GM10847 (cell line): Measurements from ENCODE around the gene KCNN3.

Experiments
- POLR2A ChIP-seq: IDR thresholded peaks from 2 replicates; pipeline ENCODE4 v1.6.1; 2011; ENCODE audit not compliant: insufficient read length; ENCODE audit errors: extremely low read depth

KCNN3 gene

DNA sequence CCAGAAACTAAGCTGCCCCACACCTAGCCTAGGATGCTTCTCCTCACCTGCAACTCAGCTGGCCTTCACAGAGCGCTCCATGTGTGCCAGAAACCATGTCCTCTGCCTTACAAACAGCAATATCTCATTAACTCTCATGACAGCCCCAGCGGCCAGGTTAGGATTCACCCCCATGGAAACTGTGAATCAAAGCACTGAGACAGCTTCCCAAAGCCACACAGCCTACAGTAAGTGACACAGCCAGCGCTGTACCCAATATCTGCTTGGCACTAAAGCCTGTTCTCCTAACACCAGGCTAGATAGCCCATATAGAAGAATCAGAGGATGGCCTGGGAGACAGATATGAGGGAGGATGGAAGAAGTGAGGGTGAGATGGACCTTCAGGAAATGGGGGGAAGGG is 13.5 kb downstream of the KCNN3 start:
- no peak for TF ChIP-seq POLR2A

DNA sequence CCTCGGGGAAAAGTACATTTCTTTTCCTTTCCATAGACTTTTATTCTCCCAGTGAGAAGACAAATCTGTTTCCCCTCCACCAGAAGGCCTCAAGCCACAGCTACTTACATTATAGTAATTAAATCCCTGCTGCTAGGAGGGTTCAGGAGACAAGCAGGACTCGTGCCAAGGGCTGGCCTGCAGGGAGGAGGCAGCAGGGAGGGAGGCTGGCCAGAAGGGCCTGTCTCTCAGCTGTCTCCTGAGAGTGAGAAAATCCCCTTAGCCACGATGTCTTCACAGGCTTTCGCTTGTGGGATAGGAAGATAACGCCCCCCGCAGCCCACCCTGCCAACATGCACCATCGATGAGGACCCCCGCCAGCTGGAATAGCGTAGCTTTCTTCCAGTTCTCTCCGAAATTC is 14.0 kb downstream of the KCNN3 start:
- no peak for TF ChIP-seq POLR2A

DNA sequence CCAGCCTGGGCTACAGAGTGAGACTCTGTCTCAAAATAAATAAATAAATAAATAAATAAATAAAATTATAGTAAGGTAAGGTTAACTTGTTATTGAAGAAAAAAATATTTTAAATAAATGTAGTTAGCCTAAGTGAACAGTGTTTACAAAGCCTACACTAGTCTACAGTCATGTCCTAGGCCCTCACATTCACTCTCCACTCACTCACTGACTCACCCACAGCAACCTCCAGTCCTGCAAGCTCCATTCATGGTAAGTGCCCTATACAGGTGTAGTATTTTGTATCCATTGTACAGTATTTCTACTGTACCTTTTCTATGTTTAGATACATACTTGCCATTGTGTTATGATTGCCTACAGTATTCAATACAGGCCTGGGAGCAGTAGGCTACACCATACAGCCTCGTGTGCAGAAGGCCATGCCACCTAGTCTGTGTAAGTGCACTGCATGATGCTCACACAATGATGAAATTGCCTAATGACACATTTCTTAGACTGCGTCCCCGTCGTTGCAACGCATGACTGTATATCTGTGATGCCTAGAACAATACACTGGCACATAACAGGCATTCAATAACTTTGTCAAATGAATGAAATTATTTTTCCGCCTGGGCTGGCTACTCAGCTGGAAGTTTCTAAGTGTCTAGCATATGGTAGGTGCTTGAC is 14.8 kb downstream of the KCNN3 start:
- no peak for TF ChIP-seq POLR2A

DNA sequence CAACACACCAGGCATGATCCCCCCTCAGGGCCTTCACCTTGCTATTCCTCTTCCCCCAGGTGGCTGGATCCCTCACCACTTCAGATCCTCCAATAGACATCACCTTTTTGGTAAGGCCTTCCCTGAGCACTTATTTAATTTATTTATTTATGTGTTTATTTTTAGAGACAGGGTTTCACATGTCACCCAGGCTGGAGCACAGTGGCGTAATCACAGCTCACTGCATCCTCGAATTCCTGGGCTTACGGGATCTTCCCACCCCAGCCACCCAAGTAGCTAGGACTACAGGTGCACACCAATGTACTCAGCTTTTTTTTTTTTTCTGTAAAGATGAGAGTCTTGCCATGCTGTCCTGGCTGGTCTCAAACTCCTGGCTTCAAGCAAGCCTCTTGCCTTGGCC is 17.2 kb downstream of the KCNN3 start:
- no peak for TF ChIP-seq POLR2A

DNA sequence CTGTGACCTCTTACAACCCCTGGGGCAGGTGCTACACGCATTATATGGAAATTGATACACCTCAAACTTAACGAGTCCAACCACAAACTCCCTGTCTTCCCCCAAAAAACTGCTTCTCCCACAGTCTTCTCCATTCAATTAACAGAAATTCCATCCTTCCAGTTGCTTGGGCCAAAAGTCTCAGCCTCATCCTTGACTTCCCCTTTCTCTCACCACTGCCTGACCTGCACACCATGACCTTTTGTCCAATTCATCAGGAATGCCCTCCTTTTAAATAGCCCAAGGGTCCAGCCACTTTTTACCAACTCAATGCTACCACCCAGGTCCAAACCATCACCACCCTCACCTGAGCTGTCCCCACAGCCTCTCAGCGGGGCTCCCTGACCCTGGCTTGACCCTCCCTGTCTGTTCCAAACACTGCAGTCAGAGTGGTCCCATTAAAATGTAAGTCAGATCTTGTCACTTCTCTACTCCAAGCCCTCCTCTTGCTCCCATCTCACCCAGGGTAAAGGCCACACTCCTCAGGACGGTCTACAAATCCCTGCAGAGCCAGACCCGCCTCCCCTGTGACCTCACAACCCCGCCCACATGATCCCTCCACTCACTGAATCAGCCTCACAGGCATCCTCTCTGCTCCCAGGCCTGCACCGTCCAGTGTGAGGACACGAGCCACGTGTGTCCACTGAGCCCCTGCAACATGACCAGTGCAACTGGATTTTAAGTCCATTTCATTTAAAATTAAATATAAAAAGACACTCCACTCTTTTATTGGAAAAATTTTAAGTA is 18.5 kb downstream of the KCNN3 start:
- TF ChIP-seq POLR2A = no peak

DNA sequence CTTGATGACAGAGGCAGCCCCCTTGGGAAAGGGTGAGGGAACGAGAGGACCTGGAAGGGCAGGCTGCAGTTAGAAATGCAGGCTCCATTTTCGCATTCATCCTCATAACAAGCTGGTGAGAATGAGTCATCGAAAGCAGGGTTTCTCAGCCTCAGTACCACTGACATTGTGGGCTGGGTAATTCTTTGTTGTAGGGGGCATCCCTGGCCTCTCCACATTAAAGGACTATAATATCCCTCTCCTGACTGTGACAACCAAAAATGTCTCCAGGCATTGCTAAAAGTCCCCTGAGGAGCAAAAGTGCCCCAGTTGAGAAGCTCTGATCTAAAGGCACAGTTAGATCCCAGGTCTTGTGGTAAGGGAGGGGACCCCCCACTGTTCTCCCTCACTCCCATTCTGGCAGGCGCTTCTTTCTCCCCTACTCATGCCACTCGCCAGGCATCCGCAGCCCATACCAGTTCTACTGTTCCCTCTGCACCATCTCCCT is 20.4 kb downstream of the KCNN3 start:
- TF ChIP-seq POLR2A = no peak

DNA sequence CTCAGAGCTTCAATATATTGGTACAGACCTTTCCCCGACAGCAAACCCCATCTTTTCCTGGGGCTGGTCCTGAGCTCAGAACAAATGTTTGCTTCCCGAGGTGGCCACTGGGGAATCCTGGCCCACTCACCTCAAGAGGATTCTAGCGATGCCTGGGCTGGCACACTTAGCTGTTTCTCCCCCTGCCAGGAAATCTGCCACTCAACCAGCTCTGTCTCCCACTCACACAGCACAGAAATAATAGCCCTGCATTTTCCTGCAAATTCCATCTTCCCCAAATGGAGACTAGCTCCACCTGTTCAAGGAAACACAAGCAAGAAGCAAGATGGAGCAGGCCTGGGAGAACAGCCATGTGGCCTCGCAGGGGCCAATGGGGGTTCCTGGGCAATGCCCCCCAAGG is 21.1 kb downstream of the KCNN3 start:
- no peak for TF ChIP-seq POLR2A

DNA sequence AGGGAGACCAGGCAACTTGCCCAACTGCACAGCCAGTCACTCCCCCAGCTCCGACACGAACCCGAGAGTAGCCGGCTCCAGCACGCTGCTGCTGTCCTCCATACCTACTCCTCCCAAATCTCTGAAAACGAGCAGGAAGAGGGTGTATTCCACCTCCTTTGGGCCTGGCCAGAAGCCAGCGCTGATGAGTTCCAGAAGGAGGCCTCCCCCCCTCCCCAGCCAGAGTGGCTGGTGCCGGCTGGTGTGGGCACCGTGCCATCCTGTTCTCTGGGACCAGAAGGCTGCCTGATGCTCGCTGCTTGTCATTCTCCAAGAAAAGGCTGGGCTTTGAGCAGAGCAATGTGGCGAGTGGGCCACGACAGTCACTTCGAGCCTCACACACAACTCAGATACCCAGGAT is 22.2 kb downstream of the KCNN3 start:
- no peak for TF ChIP-seq POLR2A

DNA sequence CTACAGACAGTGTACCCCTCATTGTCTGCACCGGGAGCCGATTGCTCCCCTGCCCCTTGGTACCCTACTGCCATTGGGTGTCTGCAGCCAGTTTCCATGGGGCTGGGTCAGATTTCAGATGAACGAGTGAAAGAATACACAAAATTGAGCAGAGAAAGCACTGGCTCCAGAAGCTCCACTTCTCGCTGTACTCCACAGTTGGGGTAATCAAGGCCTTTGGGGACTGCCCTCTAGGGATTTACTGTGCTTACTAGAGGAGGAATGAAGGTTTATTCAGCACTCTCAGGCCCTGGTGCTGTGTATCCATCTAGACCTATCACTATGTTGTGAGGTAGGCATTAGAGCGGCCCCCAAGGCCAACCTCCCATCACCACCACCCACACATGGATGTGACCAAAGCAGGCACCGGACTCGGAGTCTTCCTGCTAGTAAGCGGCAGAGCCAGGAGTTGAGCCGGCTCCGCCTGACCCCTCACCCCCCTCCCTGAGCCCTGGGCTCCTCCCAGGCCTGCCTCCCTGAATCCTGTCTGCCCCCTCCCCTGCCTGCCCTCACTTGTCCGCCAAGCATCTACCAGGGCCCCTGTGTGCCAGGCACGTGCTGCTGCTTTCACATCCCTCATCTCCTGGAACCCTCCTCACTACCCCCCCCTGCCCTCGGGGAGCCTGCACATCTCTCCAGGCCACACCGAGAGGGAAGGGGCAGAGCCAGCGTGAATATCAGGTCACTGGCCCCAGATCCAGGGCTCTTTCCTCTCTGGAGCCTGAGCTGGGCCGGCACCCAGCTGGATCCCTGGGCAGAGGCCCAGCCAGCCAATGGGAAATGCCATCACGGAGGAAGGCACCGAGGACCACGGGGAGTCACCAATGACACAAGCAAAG is 23.3 kb downstream of the KCNN3 start:
- TF ChIP-seq POLR2A = no peak

DNA sequence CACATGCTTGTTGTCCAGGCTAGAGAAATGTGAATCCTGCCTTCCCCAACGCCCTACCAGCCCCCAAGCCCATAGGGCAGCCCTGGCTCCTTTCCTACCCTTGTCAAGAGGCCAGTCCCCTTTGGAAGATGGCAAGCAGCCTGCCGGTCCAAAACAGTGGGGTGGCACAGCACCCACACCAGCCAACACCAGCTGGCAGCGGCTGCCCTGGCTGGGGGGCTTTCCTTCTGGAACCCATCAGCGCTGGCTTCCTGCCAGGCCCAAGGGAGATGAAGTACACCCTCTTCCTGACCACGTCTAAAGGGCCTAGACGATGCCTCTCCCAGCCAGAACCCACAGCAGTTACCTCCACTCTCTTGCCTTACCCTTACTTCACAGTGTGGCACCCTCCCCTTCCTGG is 24.2 kb downstream of the KCNN3 start:
- TF ChIP-seq POLR2A = no peak

DNA sequence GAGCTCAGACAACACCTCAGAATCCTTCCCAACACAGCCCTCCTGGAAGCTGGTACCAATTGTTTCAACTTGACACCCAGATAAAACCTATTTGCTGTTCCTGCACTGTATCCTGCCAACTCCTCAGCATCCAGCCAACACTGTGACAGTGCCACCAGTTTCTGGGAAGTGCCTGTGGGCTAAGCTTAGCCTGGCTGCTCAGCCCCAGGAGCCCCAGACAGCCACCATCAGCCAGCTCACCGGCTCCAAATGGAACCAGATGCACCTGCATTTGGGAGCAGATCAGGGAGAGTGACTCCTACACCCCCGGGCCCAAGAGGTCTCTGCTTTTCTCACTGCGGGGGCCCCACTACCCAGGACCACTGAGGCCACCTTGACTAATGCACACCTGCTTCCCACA is 24.9 kb downstream of the KCNN3 start:
- TF ChIP-seq POLR2A = no peak

DNA sequence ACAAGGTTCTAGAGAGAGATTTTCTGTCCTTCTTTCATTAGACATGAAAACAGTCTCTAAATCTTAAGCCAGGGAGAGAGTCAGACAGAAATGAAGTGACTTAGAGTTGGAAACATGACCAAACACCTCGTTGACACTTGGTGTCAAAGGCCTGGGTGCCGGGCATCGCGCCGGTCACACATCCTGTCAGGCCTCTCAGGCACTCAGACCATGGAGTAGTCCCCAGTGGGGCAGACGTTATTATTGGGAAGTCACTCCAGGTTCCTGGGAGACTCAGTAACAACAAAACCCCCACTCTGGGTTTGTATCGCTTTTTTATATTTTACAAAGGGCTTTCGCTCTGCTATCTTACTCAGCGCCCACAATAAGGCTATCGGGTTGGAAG is 25.8 kb downstream of the KCNN3 start:
- no peak for TF ChIP-seq POLR2A

DNA sequence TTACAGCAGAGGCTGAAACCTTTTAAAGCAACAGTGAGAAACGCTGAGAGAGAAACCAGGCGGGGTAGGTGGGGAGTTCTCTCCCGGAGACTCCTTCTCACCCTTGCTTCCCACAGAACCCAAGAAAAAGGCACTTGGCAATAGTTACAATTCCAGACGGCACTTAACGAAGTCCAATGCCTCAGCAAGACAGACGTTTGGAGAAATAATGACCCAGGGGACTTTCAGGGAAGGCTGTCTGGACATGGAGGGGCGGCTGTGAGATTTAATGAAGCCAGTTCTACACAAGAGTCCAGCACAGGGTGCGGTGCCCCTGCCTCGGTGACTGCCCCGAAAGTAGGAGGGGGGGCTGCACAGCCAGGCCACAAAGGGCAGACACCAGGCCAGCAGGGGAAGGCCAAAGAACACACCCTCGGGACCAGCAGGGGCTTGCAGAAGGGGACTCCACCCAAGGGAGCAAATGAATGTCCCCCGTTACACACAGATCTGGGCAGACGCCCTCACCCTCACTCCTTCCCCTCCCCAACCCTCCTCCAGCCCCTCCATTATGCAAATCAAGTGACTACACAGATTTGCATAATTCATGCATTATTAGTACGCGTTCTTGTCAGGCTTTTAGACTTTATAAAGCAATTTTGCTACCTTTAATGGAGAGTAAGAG is 26.3 kb downstream of the KCNN3 start:
- no peak for TF ChIP-seq POLR2A

DNA sequence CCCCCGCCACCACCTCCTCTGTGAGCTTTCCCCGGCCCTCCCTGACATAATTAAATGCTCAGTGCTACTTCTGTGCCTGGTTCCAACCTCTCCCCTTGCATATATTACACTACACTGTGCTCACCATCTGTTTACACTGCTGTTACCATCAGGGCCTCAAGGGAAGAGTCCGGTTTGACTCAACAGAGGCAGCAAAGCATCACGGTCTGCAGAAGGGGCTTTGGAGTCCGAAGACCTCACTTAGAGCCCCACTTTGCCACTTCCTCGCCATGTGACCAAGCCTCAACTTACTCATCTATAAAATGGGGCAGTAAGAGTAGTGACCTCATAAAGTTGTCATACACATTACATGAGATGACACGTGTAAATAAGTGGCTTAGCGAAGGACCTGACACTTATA is 27.4 kb downstream of the KCNN3 start:
- no peak for TF ChIP-seq POLR2A

DNA sequence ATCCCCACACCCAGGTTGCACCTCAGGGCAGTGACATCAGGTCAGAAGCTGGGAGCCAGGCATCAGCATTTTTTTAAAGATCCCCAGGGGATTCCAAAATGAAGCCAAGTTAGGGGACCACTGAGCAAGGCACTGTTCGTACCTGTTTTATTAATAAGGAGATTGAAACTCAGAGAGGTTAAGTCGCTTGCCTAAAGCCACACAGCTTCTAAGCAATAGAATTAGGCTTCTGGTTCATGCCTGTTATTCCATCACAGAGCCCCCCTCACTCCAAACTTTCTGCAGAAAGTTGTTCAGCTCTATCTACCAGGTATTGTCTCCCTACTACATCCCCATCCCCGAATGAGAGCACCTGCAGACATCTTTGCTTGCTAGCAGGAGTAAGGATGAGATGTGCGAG is 28.7 kb downstream of the KCNN3 start:
- TF ChIP-seq POLR2A = no peak

DNA sequence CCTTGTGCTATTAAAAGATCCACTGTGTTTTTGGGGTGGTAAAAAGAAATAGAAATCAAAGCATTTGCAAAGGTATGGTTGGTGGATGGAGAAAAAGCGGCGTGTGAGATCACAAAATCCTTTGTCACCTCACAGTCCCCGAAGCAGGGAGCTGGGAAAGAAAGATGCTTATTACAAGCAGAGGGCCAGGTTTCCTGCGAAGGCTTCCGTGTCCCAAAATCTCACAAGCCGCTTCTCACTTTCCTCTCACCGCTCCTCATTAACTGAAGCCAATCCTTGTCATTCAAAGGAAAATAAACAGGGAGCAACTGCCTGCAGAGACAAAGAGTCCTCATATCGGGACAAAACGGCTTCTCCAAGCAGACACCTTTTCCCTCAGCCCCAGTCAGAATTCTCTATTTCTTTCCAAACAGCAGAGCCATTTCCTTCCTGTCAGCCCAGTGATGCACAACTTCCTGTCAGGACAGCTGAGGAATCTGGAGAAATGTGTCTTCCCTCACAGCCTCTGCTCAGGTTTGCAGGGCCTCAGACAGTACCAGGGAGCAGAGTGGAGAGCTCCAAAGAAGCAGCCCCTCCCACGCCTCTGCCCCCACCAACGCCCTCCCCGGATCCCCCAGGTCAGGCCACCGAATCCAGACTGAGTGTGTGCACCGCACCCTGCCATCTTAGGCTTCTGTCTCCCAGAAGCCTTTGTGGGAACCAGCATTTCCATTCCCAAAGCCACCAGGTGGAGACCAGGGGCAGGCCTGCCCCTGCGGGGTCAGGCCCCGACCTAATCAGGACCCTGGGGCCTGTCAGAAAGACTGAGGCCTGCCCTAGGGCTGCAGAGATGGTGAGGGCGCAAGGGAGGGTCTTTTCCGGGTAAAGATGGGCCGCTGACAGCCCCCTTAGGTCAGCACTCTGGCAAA is 29.6 kb downstream of the KCNN3 start:
- no peak for TF ChIP-seq POLR2A
